Type B pancreatic cell (in vitro differentiated cells): Measurements from ENCODE around the gene RBM38. TPM values are rescaled to one million over a fixed set of nuclear protein-coding genes. Genes with fewer than 3 reads are reported as not detected.

Experiments used
- total RNA-seq: library from RNA; stranded (reverse); gene quantifications from 2 replicates; pipeline ENCODE4 v1.2.1, GENCODE V29; 2021; ENCODE audit warnings: low replicate concordance

RBM38 gene
- total RNA-seq, 1 donor from 2014 or later: 26.5 TPM

Other genes with a start within 250 kb of the RBM38 start
- gene BMP7, start 124.8 kb upstream of the RBM38 start, total RNA-seq: 115 and 287 TPM in 2 replicates
- not detected in 2 replicates for gene SPO11, start 61.6 kb upstream of the RBM38 start, total RNA-seq
- gene RAE1, start 40.1 kb upstream of the RBM38 start, total RNA-seq: 38.2 and 46.5 TPM in 2 replicates
- gene CTCFL, start 133.7 kb downstream of the RBM38 start, total RNA-seq: 0.07 TPM in 2 replicates
- gene PCK1, start 169.7 kb downstream of the RBM38 start, total RNA-seq: 2.3 and 4.7 TPM in 2 replicates
- gene ZBP1, start 229.0 kb downstream of the RBM38 start, total RNA-seq: not detected in 2 replicates